Right lobe of liver (tissue), 6 donors: ENCODE data around the gene DHRS4. TPM values are rescaled to one million over a fixed set of nuclear protein-coding genes. Genes with fewer than 3 reads are reported as not detected.
A peak's percentile ranks its signal among the peaks of the same experiment; 100 is the strongest.
"Not testable (repeated sequence)": the region's sequence is repeated elsewhere in the genome, so short reads cannot be mapped to it uniquely, and the experiment has no call there.

Source experiments
- ATAC-seq, 4 donors: fragments of 200-7000 bp; cut with Tn5 transposase; one replicate each; pipeline ENCODE4 v1.9.1; 2020; ENCODE audit warnings: mild to moderate bottlenecking in 4 of 4, moderate library complexity in 4 of 4
- DNase-seq, 3 donors: peaks; one replicate each; pipeline ENCODE4 v3.0.0-alpha.2; 2020
- H3K27ac ChIP-seq, 3 donors: fragments of 200-600 bp; one replicate each; pipeline ENCODE4 v1.8.0; 2022
- H3K27me3 ChIP-seq, 2 donors: fragments of 200-600 bp; one replicate each; pipeline ENCODE4 v1.8.0; 2022
- H3K36me3 ChIP-seq, 4 donors: fragments of 200-600 bp; sonication (generic) in 1 of 4; one replicate each; pipeline versions ENCODE4 v1.5.1 to v1.8.0; 2017 to 2022; ENCODE audit warnings: control low read depth in 1 of 4
- H3K4me1 ChIP-seq, 4 donors: fragments of 200-600 bp; sonication (generic) in 1 of 4; one replicate each; pipeline versions ENCODE4 v1.5.1 to v1.8.0; 2017 to 2022; ENCODE audit warnings: control low read depth in 1 of 4
- H3K4me3 ChIP-seq, 3 donors: fragments of 200-600 bp; one replicate each; pipeline ENCODE4 v1.8.0; 2022
- H3K9me3 ChIP-seq, 4 donors: fragments of 200-600 bp; sonication (generic) in 1 of 4; one replicate each; pipeline versions ENCODE4 v1.5.1 to v1.8.0; 2017 to 2022; ENCODE audit warnings: control low read depth in 1 of 4
- POLR2A ChIP-seq: fragments of 450-650 bp; IDR thresholded peaks from one replicate; pipeline ENCODE4 v1.6.1; 2017; ENCODE audit warnings: antibody characterized with exemption, mild to moderate bottlenecking
- WGBS: methylation state at CpG from one replicate; pipeline ENCODE4 v1.1.6; 2018; ENCODE audit warnings: low coverage, low lambda C conversion rate; ENCODE audit not compliant: insufficient coverage; ENCODE audit errors: missing lambda C conversion rate; 5-methylcytosine and 5-hydroxymethylcytosine counted together
- intact Hi-C, 2 donors: fragments of 100-400 bp; cut with DNase I; formaldehyde crosslinking; loops; one replicate each; pipeline versions ENCODE4 v1.11.2 to v1.14.1; 2022
- total RNA-seq, 6 experiments: library from RNA; depleted of rRNA in 2 of 6; stranded (reverse); fragments of >200 nt in 2 of 6; fragmentation: NEBNext Ultra II Directional in 3 of 6; extraction: Animal tissue kit (Norgen Biotek cat#: 25700) in 3 of 6; gene quantifications; one replicate each; pipeline versions ENCODE4 v1.1.0 to v1.2.4, GENCODE V29; 2016 to 2023
- TF ChIP-seq, protein P1 (sequence below), 4 donors: fragments of 200-600 bp in 3 of 4; fragments of 450-650 bp in 1 of 4; IDR thresholded peaks; one replicate each; pipeline versions ENCODE4 v1.5.1 to v1.8.0; 2016 to 2022; ENCODE audit warnings: antibody characterized with exemption in 4 of 4, mild to moderate bottlenecking in 2 of 4
- donor health status: DM: no; HTN: yes; CAD: no.
- donor health status: DM: no; HTN: no; CAD: no.
- donor health status: DM: no; HTN: no; CAD: no.
- donor health status: DM: no; HTN: yes; CAD: no.
- donor health status: DM: no; HTN: yes; CAD: no.

DHRS4 gene
- total RNA-seq, 6 experiments from 2014 or later, result 30.5 to 82.5 (median 45.1) TPM

DNA sequence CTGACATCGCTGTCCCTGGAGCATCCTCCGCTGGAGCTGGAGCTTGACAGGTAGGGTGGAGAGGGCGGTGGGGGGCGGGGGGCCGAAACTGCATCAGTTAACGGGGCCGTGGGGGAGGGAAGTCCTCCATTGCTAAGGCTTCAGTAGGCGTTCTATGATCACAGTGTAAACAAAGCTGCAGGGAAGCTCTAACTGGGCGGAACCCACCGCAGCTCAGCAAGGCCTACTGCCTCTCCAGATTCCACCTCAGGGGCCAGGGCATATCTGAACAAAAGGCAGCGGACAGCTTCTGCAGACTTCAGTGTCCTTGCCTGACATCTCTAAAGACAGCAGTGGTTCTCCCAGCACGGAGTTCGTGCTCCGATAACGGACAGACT, 16.7 kb downstream of the DHRS4 start:
- WGBS, result no CpG with 5 or more reads among the region's 15 CpGs
- intact Hi-C loops, result loop anchor here in 1 of 2 donors (5.0 kb wide), 1 partner anchor 47 kb away; no protein-coding TSS in a partner anchor
- H3K9me3 ChIP-seq, H3K27ac ChIP-seq, H3K27me3 ChIP-seq, DNase-seq, H3K4me1 ChIP-seq, H3K36me3 ChIP-seq, H3K4me3 ChIP-seq: not testable (repeated sequence)
- peak in 2 of 4 donors; percentile 7 to 9 for ATAC-seq

DNA sequence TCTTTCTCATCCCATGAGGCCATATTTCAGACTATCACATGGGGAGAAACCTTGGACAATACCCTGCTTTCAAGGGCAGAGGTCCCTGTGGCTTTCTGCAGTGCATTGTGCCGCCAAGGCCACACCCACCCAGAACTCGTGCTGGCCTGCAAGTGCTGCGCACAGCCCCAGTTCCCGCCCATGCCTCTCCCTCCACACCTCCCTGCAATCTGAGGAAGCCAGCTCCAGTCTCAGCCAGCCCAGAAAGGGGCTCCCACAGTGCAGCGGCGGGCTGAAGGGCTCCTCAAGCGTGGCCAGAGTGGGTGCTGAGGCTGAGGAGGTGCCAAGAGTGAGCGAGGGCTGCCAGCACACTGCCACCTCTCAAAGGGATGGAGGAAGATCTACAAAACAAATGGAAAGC, 19.6 kb downstream of the DHRS4 start:
- 87% methylated on average over 8 of the region's 8 CpGs for WGBS

DNA sequence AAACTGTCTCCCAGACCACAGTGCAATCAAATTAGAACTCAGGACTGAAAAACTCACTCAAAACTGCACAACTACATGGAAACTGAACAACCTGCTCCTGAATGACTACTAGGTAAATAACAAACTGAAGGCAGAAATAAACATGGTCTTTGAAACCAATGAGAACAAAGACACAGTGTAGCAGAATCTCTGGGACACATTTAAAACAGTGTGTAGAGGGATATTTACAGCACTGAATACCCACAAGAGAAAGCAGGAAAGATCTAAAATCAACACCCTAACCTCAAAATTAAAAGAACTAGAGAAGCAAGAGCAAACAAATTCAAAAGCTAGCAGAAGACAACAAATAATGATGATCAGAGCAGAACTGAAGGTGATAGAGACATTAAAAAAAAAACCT, 20.5 kb downstream of the DHRS4 start:
- not testable (repeated sequence) for H3K4me3 ChIP-seq, H3K27ac ChIP-seq, H3K36me3 ChIP-seq, ATAC-seq, H3K4me1 ChIP-seq, H3K27me3 ChIP-seq, DNase-seq, H3K9me3 ChIP-seq
- intact Hi-C loops, result loop anchor here in 1 of 2 donors (5.0 kb wide), 1 partner anchor 43 kb away; no protein-coding TSS in a partner anchor

More for the DNA sequence above, 19.6 kb downstream of the DHRS4 start:
- not testable (repeated sequence) for H3K36me3 ChIP-seq, DNase-seq, ATAC-seq, H3K27ac ChIP-seq, H3K4me3 ChIP-seq, H3K27me3 ChIP-seq, H3K4me1 ChIP-seq, H3K9me3 ChIP-seq
- intact Hi-C loops, result loop anchor here in 1 of 2 donors (5.0 kb wide), 1 partner anchor 44 kb away; no protein-coding TSS in a partner anchor

DNA sequence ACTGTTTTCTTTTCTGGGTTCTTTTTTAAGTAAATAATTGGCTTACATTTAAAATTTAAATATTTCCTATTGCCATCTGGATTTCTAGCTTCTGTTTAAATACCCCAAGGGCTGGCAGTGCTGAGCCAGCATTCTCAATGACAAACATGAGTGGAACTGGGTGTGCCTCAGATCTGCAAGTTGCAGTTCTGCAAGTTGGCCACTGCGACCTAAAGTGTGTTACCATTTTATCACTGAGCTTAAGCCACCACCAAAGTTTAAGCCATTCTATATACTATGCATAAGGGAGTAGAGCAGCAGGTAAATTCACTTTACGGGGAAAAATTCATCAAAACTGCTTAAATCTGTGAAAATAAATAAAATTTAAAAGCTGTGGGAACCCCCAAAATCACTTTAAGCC, 23.6 kb downstream of the DHRS4 start:
- intact Hi-C loops, H3K27me3 ChIP-seq, DNase-seq, H3K36me3 ChIP-seq, H3K9me3 ChIP-seq, H3K4me3 ChIP-seq, H3K27ac ChIP-seq, H3K4me1 ChIP-seq: not testable (repeated sequence)
- TF ChIP-seq, protein P1, sequence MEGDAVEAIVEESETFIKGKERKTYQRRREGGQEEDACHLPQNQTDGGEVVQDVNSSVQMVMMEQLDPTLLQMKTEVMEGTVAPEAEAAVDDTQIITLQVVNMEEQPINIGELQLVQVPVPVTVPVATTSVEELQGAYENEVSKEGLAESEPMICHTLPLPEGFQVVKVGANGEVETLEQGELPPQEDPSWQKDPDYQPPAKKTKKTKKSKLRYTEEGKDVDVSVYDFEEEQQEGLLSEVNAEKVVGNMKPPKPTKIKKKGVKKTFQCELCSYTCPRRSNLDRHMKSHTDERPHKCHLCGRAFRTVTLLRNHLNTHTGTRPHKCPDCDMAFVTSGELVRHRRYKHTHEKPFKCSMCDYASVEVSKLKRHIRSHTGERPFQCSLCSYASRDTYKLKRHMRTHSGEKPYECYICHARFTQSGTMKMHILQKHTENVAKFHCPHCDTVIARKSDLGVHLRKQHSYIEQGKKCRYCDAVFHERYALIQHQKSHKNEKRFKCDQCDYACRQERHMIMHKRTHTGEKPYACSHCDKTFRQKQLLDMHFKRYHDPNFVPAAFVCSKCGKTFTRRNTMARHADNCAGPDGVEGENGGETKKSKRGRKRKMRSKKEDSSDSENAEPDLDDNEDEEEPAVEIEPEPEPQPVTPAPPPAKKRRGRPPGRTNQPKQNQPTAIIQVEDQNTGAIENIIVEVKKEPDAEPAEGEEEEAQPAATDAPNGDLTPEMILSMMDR (IDR thresholded peaks at IDR 0.05), result peak in 3 of 4 donors; percentile 36 to 50 (median 47)
- 69% methylated on average over 2 of the region's 2 CpGs for WGBS
- peak; percentile 95 to 98 (median 96) for ATAC-seq

DNA sequence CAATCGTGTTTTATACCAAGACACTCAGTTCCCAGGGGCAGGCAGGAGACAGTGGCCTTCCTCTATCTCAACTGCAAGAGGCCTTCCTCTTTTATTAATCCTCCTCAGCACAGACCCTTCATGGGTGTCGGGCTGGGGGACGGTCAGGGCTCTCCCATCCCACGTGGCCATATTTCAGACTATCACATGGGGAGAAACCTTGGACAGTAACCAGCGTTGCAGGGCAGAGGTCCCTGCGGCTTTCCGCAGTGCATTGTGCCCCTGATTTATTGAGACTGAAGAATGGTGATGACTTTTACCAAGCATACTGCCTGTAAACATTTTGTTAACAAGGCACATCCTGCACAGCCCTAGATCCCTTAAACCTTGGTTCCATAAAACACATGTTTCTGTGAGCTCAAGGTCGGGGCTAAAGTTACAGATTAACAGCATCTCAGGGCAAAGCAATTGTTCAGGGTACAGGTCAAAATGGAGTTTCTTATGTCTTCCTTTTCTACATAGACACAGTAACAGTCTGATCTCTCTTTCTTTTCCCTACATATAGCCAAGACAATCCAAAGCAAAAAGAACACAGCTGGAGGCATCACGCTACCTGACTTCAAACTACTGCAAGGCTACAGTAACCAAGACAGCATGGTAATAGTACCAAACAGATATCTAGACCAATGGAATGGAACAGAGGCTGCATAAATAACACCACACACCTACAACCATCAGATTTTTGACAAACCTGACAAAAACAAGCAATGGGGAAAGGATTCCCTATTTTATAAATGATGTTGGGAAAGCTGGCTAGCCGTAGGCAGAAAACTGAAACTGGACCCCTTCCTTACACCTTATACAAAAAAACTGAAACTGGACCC, 28.6 kb downstream of the DHRS4 start:
- H3K27ac ChIP-seq, DNase-seq, intact Hi-C loops, H3K4me3 ChIP-seq, H3K27me3 ChIP-seq, H3K9me3 ChIP-seq, ATAC-seq, H3K36me3 ChIP-seq, H3K4me1 ChIP-seq: not testable (repeated sequence)
- 54% methylated on average over 6 of the region's 10 CpGs for WGBS

DNA sequence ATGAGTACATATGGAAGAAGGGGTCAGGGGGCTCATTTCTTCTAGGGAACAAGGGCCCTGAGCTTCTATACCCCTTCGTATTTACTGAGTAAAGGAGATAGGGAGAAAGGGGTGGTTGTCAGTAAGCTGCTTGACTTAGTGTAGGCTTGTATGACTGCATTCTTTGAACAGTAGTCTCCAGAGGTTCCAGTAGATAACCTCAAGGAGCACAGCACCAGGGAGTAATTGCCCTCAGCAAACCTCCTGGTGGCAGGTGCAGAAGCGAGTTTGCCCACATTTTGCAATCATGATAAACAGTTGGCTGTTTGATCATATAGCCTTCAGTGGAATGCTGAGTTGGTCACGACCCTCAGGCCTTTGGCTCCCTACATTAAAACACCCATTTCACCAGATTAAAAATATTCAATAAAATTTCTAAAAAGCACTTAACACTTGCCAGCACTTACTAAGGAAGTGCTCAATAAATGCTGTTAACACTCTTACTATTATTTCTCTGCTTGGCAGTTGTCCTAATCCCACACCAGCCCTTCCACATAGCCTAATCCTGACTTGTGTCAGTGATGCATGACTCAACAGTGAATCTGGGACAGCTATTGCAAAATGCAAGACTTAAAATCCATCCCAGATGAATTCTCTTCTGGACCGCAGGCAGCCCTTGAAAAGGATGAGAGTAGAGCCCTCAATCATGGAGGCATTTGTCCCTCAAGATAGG, 31.5 kb downstream of the DHRS4 start:
- Histone ChIP-seq H3K27ac (no peak overlapping the region), H3K4me1 (peaks cover 0 to 5% (median 0%) of the 10 kb centered on the region in 4 donors), H3K4me3 (no peak overlapping the region), H3K36me3 (no peaks in the 10 kb centered on the region), H3K9me3 (no peaks in the 10 kb centered on the region), H3K27me3 (no peaks in the 10 kb centered on the region)
- TF ChIP-seq, protein P1 (IDR thresholded peaks at IDR 0.05), result no peak
- TF ChIP-seq POLR2A, result no peak
- WGBS, result 59% methylated on average over 4 of the region's 4 CpGs
- intact Hi-C loops, result no loop called here
- DNase-seq, result no peak
- no peak for ATAC-seq

DNA sequence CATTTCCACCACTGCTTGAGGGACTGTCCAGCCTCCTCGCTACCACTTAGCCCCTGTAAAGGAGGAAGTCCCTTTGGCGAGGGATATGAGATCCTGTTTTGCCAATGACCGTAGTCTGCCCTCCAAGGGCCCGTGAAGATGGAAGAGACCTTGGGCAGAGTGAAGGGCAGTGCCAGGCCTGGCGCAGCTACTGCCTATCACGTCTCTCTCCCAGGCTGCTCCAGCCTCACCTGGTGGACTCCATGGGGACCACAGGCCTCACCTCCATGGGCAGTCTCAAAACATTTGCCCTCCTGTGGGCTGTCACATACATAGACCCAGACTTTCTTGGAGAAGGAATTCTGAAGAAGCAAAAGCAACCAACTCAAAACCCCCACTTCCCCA, 34.6 kb downstream of the DHRS4 start:
- H3K27ac ChIP-seq, DNase-seq, H3K36me3 ChIP-seq, intact Hi-C loops, H3K9me3 ChIP-seq, H3K27me3 ChIP-seq, H3K4me1 ChIP-seq: not testable (repeated sequence)
- H3K4me3 ChIP-seq, result peak overlapping the region; percentile 50 to 59 (median 57)
- ATAC-seq, result peak; percentile 1 to 18 (median 6)
- 80% methylated on average over 1 of the region's 6 CpGs for WGBS
